ENCODE measurements around the gene ZFR2. TPM values are rescaled to one million over a fixed set of nuclear protein-coding genes. Genes with fewer than 3 reads are reported as not detected.

The ZFR2 gene
- total RNA-seq, 4 donors from 2014 or later: not detected

GRCh38 chr19:3807131-3807480 is 61.7 kb downstream of the ZFR2 start:
- H3K27me3 ChIP-seq: peaks cover 21 to 41% (median 39%) of the 10 kb centered on the region in 3 donors
- no peaks in the 10 kb centered on the region for H3K9me3 ChIP-seq
- TF ChIP-seq CTCF (IDR thresholded peaks at IDR 0.05 in 4 of 5, conservative IDR thresholded peaks at IDR 0.05 in 1 of 5): no peak
- no peak for TF ChIP-seq POLR2A (IDR thresholded peaks at IDR 0.05)
- H3K27ac ChIP-seq: no peak overlapping the region
- H3K36me3 ChIP-seq: no peaks in the 10 kb centered on the region
- ATAC-seq (no peak), DNase-seq (no peak)
- no peaks in the 10 kb centered on the region for H3K4me1 ChIP-seq
- in situ Hi-C loops (cut with MboI; ENCODE audit: low sequenced_read_pairs in 4 of 4): no loop called here
- intact Hi-C loops (cut with DNase I; ENCODE audit: low total_unique reads): no loop called here
- H3K4me3 ChIP-seq: no peak overlapping the region

- H3K27me3 ChIP-seq: peaks cover 28 to 45% (median 44%) of the 10 kb centered on the region in 3 donors
- H3K27ac ChIP-seq: no peak overlapping the region
- no peak for DNase-seq
- no peak for ATAC-seq
- intact Hi-C loops (cut with DNase I; ENCODE audit: low total_unique reads) (no loop called here), in situ Hi-C loops (cut with MboI; ENCODE audit: low sequenced_read_pairs in 4 of 4) (no loop called here)
- peaks cover 0 to 3% of the 10 kb centered on the region in 2 donors for H3K4me1 ChIP-seq
- no peak overlapping the region for H3K4me3 ChIP-seq
- no peaks in the 10 kb centered on the region for H3K36me3 ChIP-seq
- H3K9me3 ChIP-seq: no peaks in the 10 kb centered on the region
- TF ChIP-seq CTCF (IDR thresholded peaks at IDR 0.05 in 4 of 5, conservative IDR thresholded peaks at IDR 0.05 in 1 of 5) (no peak), POLR2A (IDR thresholded peaks at IDR 0.05) (no peak)
These were observed 63.0 kb downstream of the ZFR2 start for GRCh38 chr19:3805859-3806258.

GRCh38 chr19:3804429-3804828 is 64.4 kb downstream of the ZFR2 start:
- H3K9me3 ChIP-seq: no peaks in the 10 kb centered on the region
- peaks cover 0 to 3% of the 10 kb centered on the region in 2 donors for H3K4me1 ChIP-seq
- no peak overlapping the region for H3K27ac ChIP-seq
- DNase-seq: no peak
- no peak overlapping the region for H3K4me3 ChIP-seq
- in situ Hi-C loops (cut with MboI; ENCODE audit: low sequenced_read_pairs in 4 of 4): no loop called here
- no peaks in the 10 kb centered on the region for H3K36me3 ChIP-seq
- peaks cover 39 to 55% (median 52%) of the 10 kb centered on the region in 3 donors for H3K27me3 ChIP-seq
- TF ChIP-seq CTCF (IDR thresholded peaks at IDR 0.05 in 4 of 5, conservative IDR thresholded peaks at IDR 0.05 in 1 of 5): no peak
- TF ChIP-seq POLR2A (IDR thresholded peaks at IDR 0.05): no peak
- intact Hi-C loops (cut with DNase I; ENCODE audit: low total_unique reads): no loop called here
- ATAC-seq: no peak

- Histone ChIP-seq H3K27ac (no peak overlapping the region), H3K9me3 (no peaks in the 10 kb centered on the region), H3K36me3 (no peaks in the 10 kb centered on the region), H3K4me1 (peaks cover 0 to 3% of the 10 kb centered on the region in 2 donors), H3K4me3 (no peak overlapping the region), H3K27me3 (peaks cover 44 to 59% (median 57%) of the 10 kb centered on the region in 3 donors)
- in situ Hi-C loops (cut with MboI; ENCODE audit: low sequenced_read_pairs in 4 of 4) (no loop called here), intact Hi-C loops (cut with DNase I; ENCODE audit: low total_unique reads) (no loop called here)
- DNase-seq: no peak
- no peak for ATAC-seq
- TF ChIP-seq CTCF (IDR thresholded peaks at IDR 0.05 in 4 of 5, conservative IDR thresholded peaks at IDR 0.05 in 1 of 5) (no peak), POLR2A (IDR thresholded peaks at IDR 0.05) (no peak)
These were observed 64.9 kb downstream of the ZFR2 start for GRCh38 chr19:3803986-3804385.
